GM12878 (cell line): ENCODE results near the gene AMN.
"Not testable (repeated sequence)": the region's sequence is repeated elsewhere in the genome, so short reads cannot be mapped to it uniquely, and the experiment has no call there.

Source experiments
- BHLHE40 ChIP-seq, 2 experiments: fragments of 450-650 bp in 1 of 2; IDR thresholded peaks; 2 replicates each; pipeline ENCODE4 v1.6.1; 2011 to 2017; ENCODE audit warnings: low read depth in 2 of 2, borderline replicate concordance in 1 of 2, improper control_type of control experiment in 1 of 2, low read length in 1 of 2, mild to moderate bottlenecking in 1 of 2
- CTCF ChIP-seq, 3 experiments: IDR thresholded peaks in 2 of 3; conservative IDR thresholded peaks in 1 of 3; 2 replicates each; pipeline ENCODE4 v1.5.1; 2011; ENCODE audit warnings: low read depth in 3 of 3, low read length in 3 of 3, mild to moderate bottlenecking in 3 of 3, control low read depth in 2 of 3, moderate library complexity in 2 of 3, inconsistent platforms in 1 of 3, mixed read lengths in 1 of 3; ENCODE audit not compliant: control insufficient read depth in 2 of 3, insufficient read depth in 1 of 3; ENCODE audit errors: extremely low read depth in 1 of 3
- MAX ChIP-seq: IDR thresholded peaks from 2 replicates; pipeline ENCODE4 v1.6.1; 2012; ENCODE audit warnings: low read depth, low read length, improper control_type of control experiment
- REST ChIP-seq: IDR thresholded peaks from 2 replicates; pipeline ENCODE4 v1.6.1; 2012; ENCODE audit warnings: mild to moderate bottlenecking, low read depth, low read length
- RFX5 ChIP-seq: IDR thresholded peaks from 2 replicates; pipeline ENCODE4 v1.6.1; 2011; ENCODE audit warnings: low read depth, low read length, improper control_type of control experiment

GRCh38 chr14:102896735-102897134 is 25.7 kb upstream of the AMN start:
- not testable (repeated sequence) for TF ChIP-seq REST; CTCF (IDR thresholded peaks at IDR 0.05 in 2 of 3, conservative IDR thresholded peaks at IDR 0.05 in 1 of 3; ENCODE audit: control insufficient read depth in 2 of 3, extremely low read depth in 1 of 3, insufficient read depth in 1 of 3, low read depth in 3 of 3, low read length in 3 of 3); BHLHE40 (IDR thresholded peaks at IDR 0.05; ENCODE audit: borderline replicate concordance in 1 of 2, low read depth in 2 of 2, low read length in 1 of 2); MAX; RFX5
